Upper lobe of left lung (tissue), 6 donors: ENCODE measurements around the gene SPOCK1. TPM values are rescaled to one million over a fixed set of nuclear protein-coding genes. Genes with fewer than 3 reads are reported as not detected.
A peak's percentile ranks its signal among the peaks of the same experiment; 100 is the strongest.

Experiments used
- ATAC-seq, 2 donors: fragments of 200-7000 bp; cut with Tn5 transposase; one replicate each; pipeline ENCODE4 v1.9.1; 2022; ENCODE audit warnings: mild to moderate bottlenecking in 2 of 2, moderate library complexity in 2 of 2; ENCODE audit not compliant: low FRiP score in 2 of 2
- DNase-seq, 2 donors: peaks; one replicate each; pipeline ENCODE4 v3.0.0-alpha.2; 2019 to 2020
- H3K27ac ChIP-seq, 4 donors: fragments of 200-600 bp; sonication (generic); one replicate each; pipeline ENCODE4 v1.5.1; 2016 to 2019
- H3K27me3 ChIP-seq, 4 donors: fragments of 200-600 bp; sonication (generic); one replicate each; pipeline ENCODE4 v1.5.1; 2017 to 2019
- H3K36me3 ChIP-seq, 4 donors: fragments of 200-600 bp; sonication (generic); one replicate each; pipeline ENCODE4 v1.5.1; 2016 to 2019
- H3K4me1 ChIP-seq, 4 donors: fragments of 200-600 bp; sonication (generic); one replicate each; pipeline ENCODE4 v1.5.1; 2018 to 2019
- H3K4me3 ChIP-seq, 4 donors: fragments of 200-600 bp; sonication (generic); one replicate each; pipeline ENCODE4 v1.5.1; 2017 to 2019; ENCODE audit warnings: mild to moderate bottlenecking in 2 of 4, moderate library complexity in 1 of 4
- H3K9me3 ChIP-seq, 4 donors: fragments of 200-600 bp; sonication (generic); one replicate each; pipeline ENCODE4 v1.5.1; 2018 to 2019
- CTCF ChIP-seq, 6 experiments: fragments of 450-650 bp in 4 of 6; fragments of 200-600 bp in 2 of 6; sonication (generic) in 2 of 6; IDR thresholded peaks; one replicate each; pipeline ENCODE4 v1.5.1; 2016 to 2019; ENCODE audit warnings: antibody characterized with exemption in 6 of 6
- EP300 ChIP-seq, 4 donors: sonication (generic); formaldehyde crosslinking; IDR thresholded peaks; one replicate each; pipeline ENCODE4 v1.5.1; 2017; ENCODE audit warnings: antibody characterized with exemption in 4 of 4, control low read depth in 2 of 4
- POLR2A ChIP-seq, 4 donors: fragments of 450-650 bp; IDR thresholded peaks; one replicate each; pipeline ENCODE4 v1.5.1; 2016 to 2017; ENCODE audit warnings: antibody characterized with exemption in 4 of 4, mild to moderate bottlenecking in 2 of 4
- POLR2AphosphoS5 ChIP-seq, 2 donors: sonication (generic); formaldehyde crosslinking; IDR thresholded peaks; one replicate each; pipeline ENCODE4 v1.5.1; 2017; ENCODE audit warnings: antibody characterized with exemption in 2 of 2
- WGBS, 2 donors: methylation state at CpG; one replicate each; pipeline ENCODE4 v1.1.5; 2017 to 2018; 5-methylcytosine and 5-hydroxymethylcytosine counted together
- total RNA-seq, 6 donors: library from RNA; depleted of rRNA in 4 of 6; stranded (reverse); fragments of >200 nt in 4 of 6; gene quantifications; one replicate each; pipeline versions ENCODE4 v1.1.0 to v1.2.1, GENCODE V29; 2016 to 2021
- donor health status: DM: no; HTN: no; CAD: no; lungs with moderate emphysema.
- donor health status: DM: no; HTN: yes; CAD: no; lungs with severe emphysema.

SPOCK1 gene
- total RNA-seq, 6 donors from 2014 or later = 0.33 to 16.6 (median 2.0) TPM; not detected in 1

DNA sequence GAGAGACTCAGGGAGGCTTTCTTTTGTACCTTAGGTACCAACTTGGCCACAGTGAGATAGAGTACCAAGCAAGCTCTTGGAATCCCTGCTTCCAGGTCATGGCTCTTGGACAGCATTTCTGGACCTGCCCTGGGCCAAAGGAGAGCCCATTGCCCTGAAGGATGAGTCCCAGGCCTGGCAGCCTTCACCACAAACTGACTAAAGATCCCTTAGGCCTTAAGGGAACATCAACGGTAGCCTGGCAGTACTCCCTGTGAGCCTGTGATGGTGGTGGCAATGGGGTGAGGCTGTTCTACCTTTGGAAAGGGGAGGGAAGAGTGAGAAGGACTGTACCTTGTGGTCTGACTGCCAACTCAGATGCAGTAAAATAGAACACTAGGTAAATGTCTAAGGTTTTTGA is 334.6 kb downstream of the SPOCK1 start:
- Histone ChIP-seq H3K4me3 (no peak overlapping the region), H3K27me3 (no peaks in the 10 kb centered on the region), H3K27ac (no peak overlapping the region), H3K4me1 (no peaks in the 10 kb centered on the region), H3K36me3 (no peaks in the 10 kb centered on the region), H3K9me3 (peaks cover 0 to 2% (median 0%) of the 10 kb centered on the region in 4 donors)
- TF ChIP-seq EP300 (IDR thresholded peaks at IDR 0.05) (no peak), CTCF (IDR thresholded peaks at IDR 0.05) (no peak), POLR2AphosphoS5 (IDR thresholded peaks at IDR 0.05) (no peak), POLR2A (IDR thresholded peaks at IDR 0.05) (no peak)
- no peak for DNase-seq
- WGBS, 2 donors = 78 to 83% methylated on average over 1 of the region's 1 CpG
- ATAC-seq = no peak

- Histone ChIP-seq H3K36me3 (no peaks in the 10 kb centered on the region), H3K27ac (no peak overlapping the region), H3K9me3 (no peaks in the 10 kb centered on the region), H3K4me1 (no peaks in the 10 kb centered on the region), H3K27me3 (no peaks in the 10 kb centered on the region), H3K4me3 (no peak overlapping the region)
- DNase-seq (no peak), ATAC-seq (peak in 1 of 2 donors; percentile 23)
- TF ChIP-seq POLR2A (IDR thresholded peaks at IDR 0.05) = no peak
- no peak for TF ChIP-seq EP300 (IDR thresholded peaks at IDR 0.05)
- no peak for TF ChIP-seq CTCF (IDR thresholded peaks at IDR 0.05)
- no peak for TF ChIP-seq POLR2AphosphoS5 (IDR thresholded peaks at IDR 0.05)
- 84 to 87% methylated on average over 2 of the region's 2 CpGs for WGBS, 2 donors
These were observed 340.4 kb downstream of the SPOCK1 start for GRCh38 chr5:137158691-137159090.

GRCh38 chr5:137156180-137156579 is 342.9 kb downstream of the SPOCK1 start:
- H3K4me3 ChIP-seq = no peak overlapping the region
- DNase-seq = no peak

DNA sequence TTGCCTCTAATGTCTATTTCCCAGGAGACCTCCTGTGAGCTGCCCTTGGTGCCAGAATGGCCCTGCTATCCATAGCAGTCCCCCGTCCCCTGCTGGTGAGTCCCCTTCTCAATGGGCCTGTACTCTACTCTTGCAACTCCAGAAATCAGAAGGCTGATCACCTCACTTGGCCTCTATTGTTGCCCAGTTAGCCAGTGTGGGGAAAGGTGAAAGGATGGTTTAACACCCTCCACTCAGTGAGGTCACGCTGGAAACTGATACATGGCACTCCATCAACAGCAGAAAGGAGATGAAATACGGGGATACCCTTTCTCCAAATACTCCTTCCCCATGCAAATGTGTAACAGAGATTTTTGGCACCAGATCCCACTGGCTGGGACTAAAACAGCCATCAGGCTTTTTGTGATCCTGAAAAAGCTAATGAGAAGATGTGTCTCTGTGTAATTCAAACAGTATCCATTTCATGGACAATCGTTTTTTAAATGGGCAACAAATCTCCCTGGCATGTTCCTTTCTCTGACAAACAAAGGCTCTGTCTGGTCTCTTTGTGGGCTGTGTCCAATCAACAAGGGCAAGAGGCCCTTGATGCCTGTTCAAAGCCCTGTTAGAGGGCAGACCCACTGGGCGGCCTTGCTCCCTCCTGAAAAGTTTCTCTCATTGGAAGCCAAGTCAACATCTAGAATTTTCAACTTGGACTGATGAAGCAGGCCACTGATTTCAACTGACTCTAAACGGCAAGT is 343.7 kb downstream of the SPOCK1 start:
- Histone ChIP-seq H3K27me3 (no peaks in the 10 kb centered on the region), H3K9me3 (no peaks in the 10 kb centered on the region), H3K36me3 (no peaks in the 10 kb centered on the region), H3K27ac (no peak overlapping the region), H3K4me1 (no peaks in the 10 kb centered on the region), H3K4me3 (no peak overlapping the region)
- DNase-seq (no peak), ATAC-seq (no peak)
- TF ChIP-seq EP300 (IDR thresholded peaks at IDR 0.05) (no peak), POLR2A (IDR thresholded peaks at IDR 0.05) (no peak), CTCF (IDR thresholded peaks at IDR 0.05) (no peak), POLR2AphosphoS5 (IDR thresholded peaks at IDR 0.05) (no peak)
- WGBS, 2 donors = 61 to 65% methylated on average over 6 of the region's 6 CpGs

More at GRCh38 chr5:137156180-137156579, 342.9 kb downstream of the SPOCK1 start:
- Histone ChIP-seq H3K27me3 (no peaks in the 10 kb centered on the region), H3K9me3 (no peaks in the 10 kb centered on the region), H3K4me1 (no peaks in the 10 kb centered on the region), H3K27ac (no peak overlapping the region), H3K36me3 (no peaks in the 10 kb centered on the region)
- TF ChIP-seq EP300 (IDR thresholded peaks at IDR 0.05) = no peak
- TF ChIP-seq POLR2AphosphoS5 (IDR thresholded peaks at IDR 0.05) = no peak
- no peak for TF ChIP-seq CTCF (IDR thresholded peaks at IDR 0.05)
- TF ChIP-seq POLR2A (IDR thresholded peaks at IDR 0.05) = no peak
- no peak for ATAC-seq
- WGBS, 2 donors = 57 to 59% methylated on average over 3 to 4 of the region's 4 CpGs

DNA sequence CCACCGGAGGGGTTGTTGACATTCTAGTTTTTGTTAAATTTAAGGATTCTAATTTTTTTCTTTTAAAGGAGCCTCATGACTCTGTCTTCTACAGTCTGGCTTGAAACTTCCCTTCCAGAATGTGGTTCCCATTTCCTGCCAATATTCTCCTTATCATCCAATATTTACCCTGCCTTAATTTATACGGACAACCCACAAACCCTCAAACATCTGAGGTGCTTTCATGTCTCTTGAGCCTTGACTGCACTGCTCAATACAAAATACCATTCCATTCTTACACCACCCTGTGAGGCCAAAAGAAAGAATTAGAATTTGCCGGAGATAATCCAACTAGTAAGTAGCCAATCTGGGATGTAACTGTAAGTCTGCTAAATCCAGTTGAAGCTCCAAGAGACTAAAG is 346.5 kb downstream of the SPOCK1 start:
- H3K27me3 ChIP-seq = no peaks in the 10 kb centered on the region
- TF ChIP-seq CTCF (IDR thresholded peaks at IDR 0.05) (no peak), EP300 (IDR thresholded peaks at IDR 0.05) (no peak), POLR2AphosphoS5 (IDR thresholded peaks at IDR 0.05) (no peak), POLR2A (IDR thresholded peaks at IDR 0.05) (no peak)
- H3K36me3 ChIP-seq = no peaks in the 10 kb centered on the region
- DNase-seq (no peak), ATAC-seq (no peak)
- no peaks in the 10 kb centered on the region for H3K9me3 ChIP-seq
- H3K4me1 ChIP-seq = no peaks in the 10 kb centered on the region
- 77 to 80% methylated on average over 3 of the region's 3 CpGs for WGBS, 2 donors
- H3K4me3 ChIP-seq = no peak overlapping the region
- H3K27ac ChIP-seq = no peak overlapping the region
